HG03280 (cell line): ENCODE results near the gene IDE.
"Not testable (repeated sequence)": the region's sequence is repeated elsewhere in the genome, so short reads cannot be mapped to it uniquely, and the experiment has no call there.

Source experiments
- ATAC-seq: cut with Tn5 transposase; IDR thresholded peaks from one replicate; pipeline ENCODE4 v1.9.1; 2021; ENCODE audit warnings: mild to moderate bottlenecking, moderate library complexity; ENCODE audit not compliant: unreplicated experiment

IDE gene

GRCh38 chr10:92420546-92421275 lies 153.2 kb downstream of the IDE start:
- ATAC-seq = no peak

GRCh38 chr10:92419740-92420545 lies 153.9 kb downstream of the IDE start:
- no peak for ATAC-seq

- ATAC-seq = no peak
These were observed 155.0 kb downstream of the IDE start for GRCh38 chr10:92418891-92419290.

GRCh38 chr10:92418221-92418620 lies 155.7 kb downstream of the IDE start:
- no peak for ATAC-seq

- ATAC-seq = no peak
These were observed 160.4 kb downstream of the IDE start for GRCh38 chr10:92413519-92413918.

GRCh38 chr10:92413011-92413410 lies 160.9 kb downstream of the IDE start:
- no peak for ATAC-seq

GRCh38 chr10:92411406-92411805 lies 162.5 kb downstream of the IDE start:
- ATAC-seq = no peak

GRCh38 chr10:92410501-92410900 lies 163.4 kb downstream of the IDE start:
- no peak for ATAC-seq

GRCh38 chr10:92408017-92408361 lies 165.9 kb downstream of the IDE start:
- ATAC-seq = no peak

GRCh38 chr10:92407305-92408016 lies 166.4 kb downstream of the IDE start:
- no peak for ATAC-seq

GRCh38 chr10:92405419-92405924 lies 168.4 kb downstream of the IDE start:
- no peak for ATAC-seq

GRCh38 chr10:92404612-92405418 lies 169.1 kb downstream of the IDE start:
- ATAC-seq = no peak

- ATAC-seq = not testable (repeated sequence)
These were observed 171.7 kb downstream of the IDE start for GRCh38 chr10:92402234-92402633.
